A673 (cell line): Measurements from ENCODE around the gene RNF113B. TPM values are rescaled to one million over a fixed set of nuclear protein-coding genes. Genes with fewer than 3 reads are reported as not detected.

Experiments used
- BruUV-seq: library from RNA; stranded (reverse); fragments of 400-500 nt; replicated peaks from 2 replicates; lab custom pipeline; 2021; lab: Mats Ljungman, UMichigan
- CTCF ChIA-PET: fragments of 300-600 bp; sonication (Branson Sonifier 250); formaldehyde crosslinking; loops from one replicate; lab custom pipeline; 2022; ENCODE audit warnings: antibody characterized with exemption; lab: Charles Lee
- POLR2A ChIA-PET: fragments of 300-600 bp; sonication (Branson Sonifier 250); formaldehyde crosslinking; loops from one replicate; lab custom pipeline; 2022; ENCODE audit warnings: antibody characterized with exemption; ENCODE audit not compliant: low non-redundant PET; lab: Charles Lee
- DNase-seq: peaks from one replicate; pipeline ENCODE4 v3.0.0-alpha.2; 2015; ENCODE audit warnings: low spot score
- H3K27ac ChIP-seq: fragments of 200-600 bp; sonication (generic); 2 replicates; pipeline ENCODE4 v1.5.1; 2016; ENCODE audit warnings: mixed run types, low read depth, mild to moderate bottlenecking, mixed read lengths, antibody characterized with exemption, low read length; ENCODE audit not compliant: poor library complexity, severe bottlenecking
- H3K27me3 ChIP-seq: fragments of 200-600 bp; sonication (generic); replicated peaks from 2 replicates; pipeline ENCODE4 v1.6.1; 2017; ENCODE audit warnings: mixed run types, low read depth, mild to moderate bottlenecking, mixed read lengths, antibody characterized with exemption, low read length; ENCODE audit not compliant: insufficient read depth, poor library complexity
- H3K36me3 ChIP-seq: fragments of 200-600 bp; sonication (generic); 2 replicates; pipeline ENCODE4 v1.6.1; 2016; ENCODE audit warnings: mixed run types, mild to moderate bottlenecking, mixed read lengths, antibody characterized with exemption, low read length; ENCODE audit not compliant: insufficient read depth, poor library complexity, severe bottlenecking
- H3K4me1 ChIP-seq: fragments of 200-600 bp; sonication (generic); 2 replicates; pipeline ENCODE4 v1.6.1; 2017; ENCODE audit warnings: mixed run types, mild to moderate bottlenecking, mixed read lengths, antibody characterized with exemption, low read length; ENCODE audit not compliant: insufficient read depth, poor library complexity, severe bottlenecking
- H3K4me3 ChIP-seq: fragments of 200-600 bp; sonication (generic); 2 replicates; pipeline ENCODE4 v1.5.1; 2016; ENCODE audit warnings: low read depth, mixed run types, mild to moderate bottlenecking, mixed read lengths, low read length; ENCODE audit not compliant: poor library complexity, severe bottlenecking
- H3K9me3 ChIP-seq: fragments of 200-600 bp; sonication (generic); 2 replicates; pipeline ENCODE4 v1.6.1; 2016; ENCODE audit warnings: mixed run types, low read depth, mild to moderate bottlenecking, mixed read lengths, antibody characterized with exemption, low read length; ENCODE audit not compliant: poor library complexity, severe bottlenecking
- CTCF ChIP-seq: fragments of 300-800, 200-600 bp; sonication (generic); conservative IDR thresholded peaks from 2 replicates; pipeline ENCODE4 v1.5.1; 2017; ENCODE audit warnings: low read depth, mild to moderate bottlenecking, antibody characterized with exemption, low read length, moderate library complexity, mixed read lengths
- EZH2 ChIP-seq: fragments of 200-600 bp; sonication (generic); IDR thresholded peaks from 2 replicates; pipeline ENCODE4 v1.6.1; 2017; ENCODE audit warnings: borderline replicate concordance, low read depth, mild to moderate bottlenecking, mixed read lengths, antibody characterized with exemption, low read length; ENCODE audit not compliant: poor library complexity, severe bottlenecking
- intact Hi-C: fragments of 100-400 bp; cut with micrococcal nuclease; formaldehyde crosslinking; loops from one replicate; pipeline ENCODE4 v1.10.0; 2022; ENCODE audit not compliant: unreplicated experiment
- total RNA-seq: library from RNA; stranded (reverse); gene quantifications from 2 replicates; pipeline ENCODE4 v1.2.3, GENCODE V29; 2021

RNF113B gene
- total RNA-seq, 1 experiment from 2014 or later: not detected

- Histone ChIP-seq H3K27me3 (no peaks in the 10 kb centered on the region), H3K36me3 (no peaks in the 10 kb centered on the region), H3K27ac (no peak overlapping the region), H3K9me3 (no peaks in the 10 kb centered on the region), H3K4me1 (peaks cover 43% of the 10 kb centered on the region), H3K4me3 (no peak overlapping the region)
- DNase-seq: no peak
- TF ChIP-seq CTCF (no peak), EZH2 (no peak)
- POLR2A ChIA-PET: no interaction called here
- BruUV-seq: no TSS peak
- intact Hi-C loops: no loop called here
- CTCF ChIA-PET: no interaction called here
These were observed 45.0 kb upstream of the RNF113B start for GRCh38 chr13:98222081-98222554.

- no TSS peak for BruUV-seq
- Histone ChIP-seq H3K9me3 (no peaks in the 10 kb centered on the region), H3K4me3 (no peak overlapping the region), H3K27me3 (no peaks in the 10 kb centered on the region), H3K36me3 (no peaks in the 10 kb centered on the region), H3K4me1 (peaks cover 52% of the 10 kb centered on the region), H3K27ac (no peak overlapping the region)
- TF ChIP-seq CTCF: no peak
- no peak for TF ChIP-seq EZH2
- CTCF ChIA-PET: no interaction called here
- POLR2A ChIA-PET: no interaction called here
- DNase-seq: peak; percentile 21
- intact Hi-C loops: no loop called here
These were observed 44.2 kb upstream of the RNF113B start for GRCh38 chr13:98221234-98221633.

- DNase-seq: no peak
- H3K27ac ChIP-seq: peak overlapping the region; percentile 14
- CTCF ChIA-PET: no interaction called here
These were observed 43.3 kb upstream of the RNF113B start for GRCh38 chr13:98220271-98220791.

More at GRCh38 chr13:98220271-98220791, 43.3 kb upstream of the RNF113B start:
- POLR2A ChIA-PET: no interaction called here
- intact Hi-C loops: no loop called here
- Histone ChIP-seq H3K36me3 (no peaks in the 10 kb centered on the region), H3K4me3 (no peak overlapping the region), H3K9me3 (no peaks in the 10 kb centered on the region), H3K4me1 (peaks cover 61% of the 10 kb centered on the region), H3K27me3 (no peaks in the 10 kb centered on the region)
- TF ChIP-seq EZH2: no peak
- TF ChIP-seq CTCF: no peak
- BruUV-seq: no TSS peak
